ENCODE data around the gene ATP2C1.
"Not testable (repeated sequence)": the region's sequence is repeated elsewhere in the genome, so short reads cannot be mapped to it uniquely, and the experiment has no call there.

ATP2C1 gene

DNA sequence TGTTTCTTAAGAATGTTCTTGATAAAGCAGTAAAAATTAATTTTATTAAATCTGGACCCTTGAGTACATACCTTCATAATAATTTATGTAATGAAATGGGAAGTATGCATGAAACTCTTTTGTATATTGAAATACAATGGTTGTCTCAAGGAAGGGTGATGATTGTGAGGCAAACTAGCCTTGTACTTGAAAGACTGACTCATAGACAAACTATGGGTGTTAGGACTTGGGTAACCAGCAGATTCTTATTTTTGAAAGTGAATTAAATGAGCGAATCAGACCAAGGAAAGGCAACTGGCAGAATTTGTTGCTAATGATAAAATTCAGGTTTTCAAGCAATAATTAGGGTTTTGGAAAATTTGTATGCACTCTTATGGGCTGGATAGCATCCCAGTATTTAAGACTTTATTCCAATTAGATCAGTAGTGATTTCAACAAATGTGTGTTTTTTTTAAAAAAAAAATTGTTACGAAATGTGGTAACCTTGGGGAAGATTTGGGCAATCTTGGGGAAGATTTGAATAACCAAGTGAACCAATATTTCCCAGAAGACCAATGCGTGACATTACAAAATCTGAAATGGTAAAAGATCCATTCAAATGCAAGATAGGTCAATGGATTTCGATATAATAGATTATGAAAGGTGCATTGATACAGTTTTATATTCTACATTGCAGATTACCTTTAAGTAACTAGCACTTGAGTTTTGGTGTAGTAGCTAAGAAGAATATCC, 42.0 kb downstream of the ATP2C1 start:
- no peak for DNase-seq (ENCODE audit: low spot score)

DNA sequence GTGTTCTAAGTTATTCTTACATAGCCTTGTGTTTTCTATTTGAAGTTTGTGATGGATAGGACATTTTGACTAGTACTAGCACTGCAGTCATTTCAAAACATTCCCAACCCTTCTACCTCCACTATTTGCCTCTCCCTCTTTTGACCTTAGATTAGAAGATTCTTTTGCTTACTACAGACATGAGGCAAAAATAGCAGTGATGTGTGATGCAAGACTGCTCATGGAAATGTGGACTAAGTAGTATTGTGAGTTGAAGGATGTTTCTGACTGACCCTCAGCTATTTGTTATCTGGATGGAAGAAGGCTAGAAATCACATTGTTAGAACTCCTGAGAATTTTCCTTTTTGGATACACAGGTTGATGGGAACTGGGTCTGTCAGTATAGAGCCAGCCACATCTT, 45.9 kb downstream of the ATP2C1 start:
- DNase-seq (ENCODE audit: low spot score) = no peak

DNA sequence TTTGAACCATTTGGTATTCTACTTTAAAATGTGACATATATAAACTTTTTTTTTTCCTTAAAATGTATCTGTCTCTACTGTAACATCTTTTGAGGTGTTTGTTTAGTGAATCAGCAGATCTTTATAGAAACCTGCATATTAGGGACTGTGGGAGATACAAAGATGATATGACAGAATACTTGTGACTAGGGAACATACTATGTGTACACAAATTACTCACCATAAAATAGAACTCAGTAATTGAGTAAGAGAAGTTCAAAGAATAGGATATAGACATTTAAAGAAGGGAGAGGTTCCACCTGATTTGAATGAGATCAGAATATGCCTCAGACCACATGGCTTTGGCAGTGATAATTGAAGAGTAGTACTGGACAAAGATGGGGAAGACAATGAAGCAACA, 47.9 kb downstream of the ATP2C1 start:
- DNase-seq (ENCODE audit: low spot score) = no peak

DNA sequence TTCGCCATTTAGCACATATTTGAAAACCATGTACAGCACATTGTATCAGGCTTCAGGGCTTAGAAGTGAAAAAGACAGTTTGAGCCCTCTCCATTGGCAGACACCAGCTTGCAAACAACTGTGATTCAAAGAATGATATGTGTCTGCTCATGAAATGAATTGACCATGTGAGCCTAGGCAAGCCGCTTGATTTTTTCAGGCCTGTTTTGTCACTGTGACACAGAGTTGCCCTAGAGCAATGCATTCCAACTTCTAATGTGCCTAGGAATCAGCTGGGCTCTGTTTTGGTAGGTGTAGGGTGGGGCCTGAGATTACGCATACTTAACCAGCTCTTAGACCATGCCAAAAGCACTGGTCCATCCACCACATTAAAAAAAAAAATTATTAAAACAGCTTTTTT, 53.0 kb downstream of the ATP2C1 start:
- no peak for DNase-seq (ENCODE audit: low spot score)

DNA sequence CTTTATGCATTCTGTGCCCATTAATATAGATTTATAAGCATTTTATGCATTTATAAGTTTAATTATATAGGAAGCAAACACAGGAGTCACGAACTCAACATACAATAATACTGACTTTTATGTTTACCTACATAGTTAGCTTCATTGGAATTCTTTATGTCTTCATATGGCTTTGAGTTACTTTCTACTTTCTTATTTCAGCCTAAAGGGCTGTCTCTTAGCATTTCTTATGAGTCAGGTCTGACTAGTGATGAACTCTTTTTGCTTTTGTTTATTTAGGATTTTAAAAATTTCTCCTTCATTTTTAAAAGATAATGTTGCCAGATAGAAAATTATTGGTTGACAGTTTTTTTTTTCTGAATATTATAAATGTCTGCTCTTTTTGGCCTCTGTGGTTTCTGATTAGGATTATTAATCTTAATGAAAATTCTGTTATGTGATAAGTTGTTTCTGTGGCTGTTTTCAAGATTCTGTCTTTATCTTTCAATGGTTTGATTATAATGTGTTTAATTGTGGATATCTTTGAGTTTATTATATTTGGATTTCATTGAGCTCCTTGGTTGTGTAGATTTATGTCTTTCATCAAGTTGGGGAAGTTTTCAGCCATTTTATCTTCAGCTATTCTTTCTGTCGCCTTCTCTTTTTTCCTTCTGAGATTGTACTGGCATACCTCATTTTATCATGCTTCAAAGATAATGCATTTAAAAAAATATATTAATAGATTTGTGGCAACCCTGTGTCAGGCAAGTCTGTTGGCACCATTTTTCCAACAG, 54.3 kb downstream of the ATP2C1 start:
- no peak for DNase-seq (ENCODE audit: low spot score)

DNA sequence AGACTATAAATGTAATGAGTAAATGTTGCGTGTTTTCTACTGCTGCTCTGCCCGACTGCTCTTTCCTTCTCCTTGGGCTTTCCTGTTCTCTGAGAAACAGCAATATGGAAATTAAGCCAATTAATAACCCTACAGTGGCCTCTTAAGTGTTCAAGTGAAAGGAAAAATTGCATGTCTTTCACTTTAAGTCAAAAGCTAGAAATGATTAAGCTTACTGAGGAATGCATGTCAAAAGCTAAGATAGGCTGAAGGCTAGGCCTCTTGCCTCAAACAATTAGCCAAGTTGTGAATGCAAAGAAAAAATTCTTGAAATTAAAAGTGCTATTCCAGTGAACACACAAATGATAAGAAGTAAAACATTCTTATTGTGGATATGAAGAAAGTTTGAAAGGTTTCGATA, 55.0 kb downstream of the ATP2C1 start:
- DNase-seq (ENCODE audit: low spot score) = no peak

DNA sequence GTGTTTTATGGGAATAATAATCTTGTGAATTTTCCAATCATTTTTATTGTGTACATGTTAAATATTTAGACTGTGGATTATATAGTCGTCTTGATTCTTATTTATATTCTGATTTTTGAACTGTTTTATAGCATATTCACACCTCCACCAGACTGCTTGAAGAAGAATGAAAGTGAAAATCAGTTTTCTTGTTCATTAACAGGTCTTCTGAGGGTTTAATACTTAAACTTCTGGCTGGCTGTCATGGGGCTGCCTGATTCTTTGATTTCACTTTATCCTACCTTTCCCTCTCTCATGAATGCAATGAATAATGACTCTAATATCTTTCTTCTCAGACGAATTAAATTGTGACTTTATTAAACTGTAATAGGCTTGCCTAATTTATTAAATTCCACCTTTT, 56.2 kb downstream of the ATP2C1 start:
- DNase-seq (ENCODE audit: low spot score) = no peak

DNA sequence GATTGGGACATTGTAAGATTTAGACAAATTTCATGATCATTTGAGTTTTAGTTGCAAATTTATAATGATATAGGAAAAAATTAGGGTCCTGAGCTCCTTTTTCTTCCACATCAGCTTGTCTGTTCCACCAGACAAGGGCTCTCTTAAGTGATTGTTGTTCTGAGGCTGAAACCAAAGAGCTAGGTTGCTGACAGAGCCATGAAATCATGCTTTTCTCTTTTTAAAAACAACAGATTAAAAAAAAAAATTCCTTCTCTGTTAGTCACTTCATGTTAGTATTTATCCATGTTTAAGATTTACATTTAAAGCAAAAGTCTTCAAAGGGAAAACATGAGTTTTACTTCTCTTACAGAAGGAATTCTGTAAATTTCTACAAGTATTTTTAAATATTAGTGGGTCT, 56.8 kb downstream of the ATP2C1 start:
- DNase-seq (ENCODE audit: low spot score) = no peak

DNA sequence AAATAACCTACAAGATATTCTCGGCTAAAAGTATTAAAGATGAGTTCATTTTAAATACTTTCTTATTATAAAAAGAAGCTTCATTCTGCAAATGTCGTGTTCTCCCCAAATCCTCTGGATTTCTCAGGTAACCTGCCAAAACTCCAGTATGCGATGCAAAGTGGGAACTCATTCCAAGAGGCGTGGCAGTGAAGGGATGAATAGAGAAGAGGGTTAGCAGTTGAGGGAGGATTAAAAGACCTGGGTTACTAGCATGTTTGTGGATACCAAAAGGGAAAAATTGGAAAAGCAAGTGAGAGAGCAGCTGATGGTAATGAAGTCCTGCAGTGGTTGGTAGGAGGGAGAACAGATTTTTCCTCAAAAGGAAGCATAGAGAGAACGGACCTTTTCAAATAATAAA, 61.6 kb downstream of the ATP2C1 start:
- DNase-seq (ENCODE audit: low spot score) = no peak

DNA sequence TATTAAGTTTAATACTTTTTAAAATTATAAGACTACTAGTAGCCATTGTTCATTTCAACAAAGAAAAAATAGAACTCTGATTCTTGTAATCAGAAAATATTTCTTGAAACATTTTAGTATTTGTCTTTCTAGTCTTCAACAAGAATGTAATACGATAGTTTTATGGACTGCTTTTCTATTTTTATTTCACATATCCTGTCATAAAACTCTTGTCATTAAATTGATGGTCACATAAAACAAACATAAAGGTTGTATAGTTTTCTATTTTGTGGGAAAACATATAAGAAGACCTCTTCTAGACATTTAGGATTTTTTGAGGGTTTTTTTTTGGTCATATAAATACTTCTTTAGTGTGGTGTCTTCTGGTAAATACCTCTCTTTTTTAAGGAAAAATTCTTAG, 62.4 kb downstream of the ATP2C1 start:
- no peak for DNase-seq (ENCODE audit: low spot score)

DNA sequence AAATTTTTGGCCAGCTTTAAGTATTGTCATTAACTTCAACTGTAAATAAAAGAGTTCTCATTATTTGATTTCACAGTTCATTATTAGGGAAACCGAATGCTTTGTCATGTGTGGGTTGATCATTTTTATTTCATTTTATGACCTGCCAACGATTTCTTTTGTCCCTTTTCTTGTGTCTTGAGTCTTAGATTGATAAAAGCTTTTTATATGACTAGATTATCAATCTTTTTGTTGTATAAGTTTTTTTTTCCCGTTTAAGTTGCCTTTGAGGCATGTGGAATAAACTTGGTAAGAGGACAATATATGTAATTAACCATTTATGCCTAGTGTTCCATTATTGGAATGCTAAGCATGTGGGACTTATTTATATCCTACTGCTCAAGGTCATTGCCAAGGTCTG, 62.8 kb downstream of the ATP2C1 start:
- no peak for DNase-seq (ENCODE audit: low spot score)

DNA sequence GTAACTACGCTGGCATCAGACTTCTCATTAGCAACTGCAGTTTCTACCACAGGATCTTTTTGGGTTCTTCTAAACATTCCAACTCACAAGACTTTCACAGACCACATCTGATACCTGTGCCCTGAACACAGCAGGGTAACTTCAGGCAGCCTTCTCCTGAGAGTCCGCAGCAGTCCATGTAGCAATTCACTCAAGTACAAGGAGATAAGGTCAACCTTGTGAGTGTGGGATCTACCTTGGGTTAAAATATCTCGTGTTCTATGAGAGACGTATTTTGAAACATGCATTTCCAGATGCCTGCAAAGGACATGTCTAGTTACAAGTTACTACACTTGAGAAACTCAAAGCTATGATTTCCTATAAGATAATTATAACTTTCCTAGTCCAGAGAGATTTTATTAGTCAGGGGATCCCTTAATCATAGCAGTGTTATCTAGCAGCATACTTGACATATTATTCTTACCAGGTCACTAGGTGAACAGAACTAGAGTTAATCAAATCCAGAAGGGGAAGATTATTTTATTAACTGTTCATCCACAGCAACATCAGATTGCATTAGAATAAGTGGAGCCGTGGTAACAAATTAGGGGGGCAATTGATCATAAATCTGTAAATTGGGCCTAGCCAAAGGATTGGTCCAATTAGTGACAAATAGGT, 66.4 kb downstream of the ATP2C1 start:
- DNase-seq (ENCODE audit: low spot score) = no peak

DNA sequence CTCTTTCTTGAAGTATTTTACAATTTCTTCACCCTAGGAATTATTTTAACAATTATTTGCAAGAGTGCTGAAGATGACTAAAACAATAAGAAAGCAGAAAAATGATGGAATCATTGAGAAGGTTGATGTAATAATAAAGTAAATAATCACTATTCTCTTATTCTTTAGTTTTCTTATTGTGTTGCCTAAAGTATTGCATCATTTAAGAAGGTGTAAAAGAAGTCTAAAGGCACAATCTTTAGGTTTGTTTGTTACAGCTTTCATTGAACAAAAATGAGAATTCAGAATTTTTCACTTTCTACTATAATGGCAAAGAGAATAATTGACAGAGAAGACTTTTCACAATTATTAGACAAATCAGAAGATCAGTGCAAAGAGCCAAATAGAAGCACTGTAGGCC, 67.6 kb downstream of the ATP2C1 start:
- DNase-seq (ENCODE audit: low spot score) = no peak

DNA sequence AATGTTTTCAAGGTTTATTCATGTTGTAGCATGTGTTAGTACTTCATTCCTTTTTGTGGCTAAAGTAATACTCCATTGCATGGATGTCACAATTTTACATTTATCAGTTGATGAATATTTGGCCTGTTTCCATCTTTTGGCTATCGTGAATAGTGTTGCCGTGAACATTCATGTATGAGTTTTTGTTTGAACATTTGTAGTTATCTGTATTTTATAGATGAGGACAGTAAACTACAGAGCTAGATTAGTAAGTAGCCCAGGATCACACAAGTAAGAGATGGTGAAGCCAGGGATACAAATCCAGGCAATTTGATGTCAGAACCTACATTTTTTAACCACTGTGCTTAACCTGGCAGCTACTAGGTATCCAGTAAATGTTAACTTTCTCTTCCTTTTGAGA, 69.6 kb downstream of the ATP2C1 start:
- no peak for DNase-seq (ENCODE audit: low spot score)

DNA sequence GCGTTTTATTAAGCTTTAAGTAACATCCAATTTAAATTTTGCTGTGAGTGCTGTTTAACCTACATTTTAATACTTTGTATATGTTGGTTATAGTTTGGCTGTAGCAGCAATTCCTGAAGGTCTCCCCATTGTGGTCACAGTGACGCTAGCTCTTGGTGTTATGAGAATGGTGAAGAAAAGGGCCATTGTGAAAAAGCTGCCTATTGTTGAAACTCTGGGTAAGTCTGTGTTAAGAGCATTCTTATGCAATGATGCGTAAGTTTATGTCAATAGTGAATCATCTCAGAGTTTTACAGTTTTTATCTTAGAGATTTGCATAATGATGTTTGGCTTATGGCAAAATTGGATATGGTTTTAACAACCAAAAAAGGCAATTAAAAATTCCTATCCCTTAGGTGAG, 70.0 kb downstream of the ATP2C1 start:
- DNase-seq (ENCODE audit: low spot score) = no peak

DNA sequence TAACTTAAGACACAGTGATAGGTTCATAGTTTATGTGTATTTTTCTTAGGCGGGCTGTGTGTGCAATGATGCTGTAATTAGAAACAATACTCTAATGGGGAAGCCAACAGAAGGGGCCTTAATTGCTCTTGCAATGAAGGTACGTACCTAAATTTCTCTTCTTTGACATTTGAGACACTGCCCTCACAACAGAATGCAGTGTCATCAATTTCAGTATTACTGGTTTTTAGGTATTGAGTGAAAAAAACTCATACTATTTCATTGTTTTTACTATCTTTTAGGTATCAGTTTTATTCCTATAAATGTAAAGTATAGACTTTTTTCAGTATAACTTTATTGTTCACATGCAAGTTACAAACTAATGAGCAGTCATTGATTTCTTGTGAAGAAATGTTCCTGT, 73.4 kb downstream of the ATP2C1 start:
- DNase-seq (ENCODE audit: low spot score) = no peak

DNA sequence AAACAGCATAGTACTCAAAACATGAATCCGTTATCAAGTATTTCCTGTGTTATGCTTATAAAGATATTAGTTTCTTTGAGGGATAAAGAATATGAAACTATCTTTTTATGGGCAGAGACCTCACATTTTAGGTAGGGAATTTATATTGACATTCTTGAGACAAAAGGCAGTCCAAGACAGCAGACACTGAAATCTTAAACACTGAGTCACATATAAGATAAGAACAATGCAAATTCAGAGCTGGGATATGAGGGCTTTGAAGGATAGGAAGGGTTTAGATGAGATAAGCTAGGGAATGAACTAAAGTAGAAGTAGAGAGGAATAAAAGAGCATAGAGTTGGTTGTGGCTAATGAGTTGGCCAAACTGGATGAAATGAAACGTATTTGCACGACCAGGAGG, 74.3 kb downstream of the ATP2C1 start:
- DNase-seq (ENCODE audit: low spot score) = no peak

DNA sequence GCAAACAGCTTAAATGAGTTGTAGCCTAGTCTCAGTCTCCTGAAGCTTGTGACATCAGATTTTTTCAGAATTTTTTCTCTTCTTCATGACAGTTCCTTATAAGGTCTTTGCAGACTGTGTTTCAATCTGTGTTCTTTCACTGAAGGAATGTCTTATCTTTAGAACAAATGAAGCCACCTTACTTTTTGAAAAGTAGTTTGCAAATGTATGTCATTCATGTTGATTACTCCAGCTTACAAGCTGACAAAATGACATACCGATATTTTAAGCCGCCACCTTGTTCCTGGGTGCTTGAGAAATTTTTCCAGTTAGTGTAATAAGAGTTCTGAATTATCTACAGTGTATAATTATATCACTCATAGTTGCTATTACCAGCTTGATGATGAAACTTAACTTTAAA, 75.7 kb downstream of the ATP2C1 start:
- no peak for DNase-seq (ENCODE audit: low spot score)

DNA sequence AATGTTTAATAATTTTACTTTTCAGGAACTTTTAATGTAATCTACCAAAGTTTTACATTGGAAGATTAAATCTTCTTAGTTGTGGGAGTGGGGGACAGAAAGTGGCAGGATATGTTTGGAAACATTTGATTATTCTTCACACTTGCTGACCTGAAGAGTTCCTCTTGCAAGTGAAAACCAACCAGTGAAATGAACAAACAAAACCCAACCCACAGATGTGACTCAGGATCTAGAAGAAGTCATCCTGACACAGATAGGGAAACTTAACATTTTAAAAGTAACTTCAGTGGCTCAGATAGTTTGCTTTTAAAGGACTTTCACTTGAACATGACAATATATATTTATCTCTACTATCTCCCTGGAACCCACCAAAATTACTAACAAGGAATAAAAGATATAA, 77.3 kb downstream of the ATP2C1 start:
- no peak for DNase-seq (ENCODE audit: low spot score)

DNA sequence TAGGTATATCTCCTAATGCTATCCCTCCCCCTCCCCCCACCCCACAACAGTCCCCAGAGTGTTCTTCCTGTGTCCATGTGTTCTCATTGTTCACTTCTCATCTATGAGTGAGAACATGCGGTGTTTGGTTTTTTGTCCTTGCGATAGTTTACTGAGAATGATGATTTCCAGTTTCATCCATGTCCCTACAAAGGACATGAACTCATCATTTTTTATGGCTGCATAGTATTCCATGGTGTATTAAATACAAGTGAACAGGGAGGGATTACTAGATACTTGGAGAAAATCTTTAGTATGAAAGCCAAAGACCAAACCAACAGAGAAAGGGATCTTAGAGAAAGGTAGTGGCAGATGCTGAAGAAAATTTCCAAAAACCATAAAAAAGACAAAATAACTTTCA, 78.7 kb downstream of the ATP2C1 start:
- not testable (repeated sequence) for DNase-seq (ENCODE audit: low spot score)

DNA sequence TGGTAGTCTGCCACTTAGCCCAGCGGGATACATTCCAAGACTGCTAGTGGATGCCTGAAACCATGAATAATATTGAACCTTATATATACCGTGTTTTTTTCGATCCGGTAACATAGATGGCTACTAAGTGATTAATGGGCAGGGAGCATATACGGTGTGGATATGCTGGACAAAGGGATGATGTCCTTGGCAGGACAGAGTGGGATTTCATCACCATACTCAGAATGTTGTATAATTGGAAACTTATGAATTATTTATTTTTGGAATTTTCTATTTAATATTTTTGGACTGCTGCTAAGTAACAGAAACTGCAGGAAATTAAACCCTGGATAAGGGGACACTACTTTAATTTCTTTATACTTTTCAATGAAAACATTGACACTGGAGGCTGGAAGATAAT, 79.5 kb downstream of the ATP2C1 start:
- DNase-seq (ENCODE audit: low spot score) = no peak

DNA sequence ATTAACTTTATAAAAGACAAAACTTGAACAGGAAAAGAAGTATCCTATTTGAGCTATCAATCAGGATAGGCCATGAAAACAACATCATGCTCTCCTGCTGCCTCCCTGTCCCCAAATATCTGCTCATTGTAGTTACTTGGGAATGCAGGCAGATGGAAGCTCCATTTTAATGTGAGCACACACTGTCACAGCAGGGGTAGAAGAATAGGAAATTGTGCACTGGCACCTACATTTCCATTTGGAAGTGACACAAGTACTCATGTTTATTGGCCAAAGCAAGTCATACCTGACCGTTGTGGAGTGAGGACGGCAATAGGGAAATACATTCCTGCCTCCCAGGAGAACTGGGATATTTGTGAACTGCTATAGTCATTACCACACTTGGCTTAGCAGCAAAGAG, 80.3 kb downstream of the ATP2C1 start:
- DNase-seq (ENCODE audit: low spot score) = peak; percentile 92

DNA sequence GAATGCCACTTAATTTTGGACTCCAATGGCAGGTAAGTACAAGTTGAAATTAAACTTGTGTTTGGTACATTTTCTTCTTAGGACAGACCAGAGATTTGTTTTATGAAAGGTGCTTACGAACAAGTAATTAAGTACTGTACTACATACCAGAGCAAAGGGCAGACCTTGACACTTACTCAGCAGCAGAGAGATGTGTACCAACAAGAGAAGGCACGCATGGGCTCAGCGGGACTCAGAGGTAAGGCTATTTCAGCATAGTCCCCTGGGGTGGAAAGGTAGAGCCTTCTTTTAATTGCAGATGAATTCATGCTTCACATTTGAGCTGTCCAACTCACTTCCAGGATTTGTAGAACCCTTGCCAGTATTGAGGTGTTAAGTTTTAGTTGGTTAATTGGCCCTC, 81.4 kb downstream of the ATP2C1 start:
- peak; percentile 13 for DNase-seq (ENCODE audit: low spot score)
